ENCODE results near the gene ADAMTSL3. TPM values are rescaled to one million over a fixed set of nuclear protein-coding genes. Genes with fewer than 3 reads are reported as not detected.

The ADAMTSL3 gene
- total and polyA plus RNA-seq, 8 donors, result 0.54 to 19.2 (median 6.1) TPM

- Histone ChIP-seq H3K27ac (no peak overlapping the region), H3K36me3 (no peaks in the 10 kb centered on the region), H3K4me3 (no peak overlapping the region), H3K9me3 (no peaks in the 10 kb centered on the region), H3K4me1 (peaks cover 0 to 9% (median 8%) of the 10 kb centered on the region in 3 donors), H3K27me3 (no peaks in the 10 kb centered on the region)
- 49 to 54% methylated on average over 2 of the region's 2 CpGs for WGBS, 2 donors
- FAIRE-seq, result no peak
- no peak for TF ChIP-seq CTCF (IDR thresholded peaks at IDR 0.05)
- peak in 3 of 6 donors; percentile 9 to 37 (median 19) for DNase-seq
- peak; percentile 30 to 70 (median 50) for ATAC-seq
- intact Hi-C loops (cut with DNase I), result no loop called here
Observed at GRCh38 chr15:83613714-83614113, 40.2 kb upstream of the ADAMTSL3 start.

DNA sequence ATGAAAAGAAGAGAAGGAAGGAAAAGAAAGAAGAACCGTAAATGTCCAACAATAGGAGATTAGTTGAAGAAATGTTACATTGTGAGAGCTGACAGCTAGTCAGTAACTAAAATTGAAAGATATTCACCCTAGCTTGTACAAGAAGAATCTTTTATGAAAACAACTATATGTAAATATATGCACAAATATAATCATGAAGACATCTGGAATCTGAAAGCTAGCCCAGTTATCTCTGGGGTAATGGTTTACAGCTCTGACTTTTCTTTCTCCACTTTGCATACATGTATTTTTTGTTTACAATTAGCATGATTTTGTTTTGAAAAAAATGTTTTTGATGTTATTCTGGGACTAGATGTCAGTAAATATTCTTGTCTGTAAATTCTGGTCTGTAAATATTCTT lies 37.1 kb upstream of the ADAMTSL3 start:
- no peaks in the 10 kb centered on the region for H3K36me3 ChIP-seq
- H3K4me1 ChIP-seq, result no peaks in the 10 kb centered on the region
- intact Hi-C loops (cut with DNase I), result no loop called here
- WGBS, 2 donors, result 82 to 88% methylated on average over 1 of the region's 1 CpG
- no peaks in the 10 kb centered on the region for H3K9me3 ChIP-seq
- TF ChIP-seq CTCF (IDR thresholded peaks at IDR 0.05), result no peak
- H3K27ac ChIP-seq, result no peak overlapping the region
- DNase-seq (no peak), ATAC-seq (no peak), FAIRE-seq (no peak)
- H3K27me3 ChIP-seq, result no peaks in the 10 kb centered on the region
- no peak overlapping the region for H3K4me3 ChIP-seq

- DNase-seq, result no peak
- Histone ChIP-seq H3K4me1 (no peaks in the 10 kb centered on the region), H3K4me3 (no peak overlapping the region), H3K36me3 (no peaks in the 10 kb centered on the region), H3K27me3 (no peaks in the 10 kb centered on the region), H3K9me3 (no peaks in the 10 kb centered on the region), H3K27ac (no peak overlapping the region)
- WGBS, 2 donors, result 72 to 82% methylated on average over 2 of the region's 2 CpGs
- no peak for ATAC-seq
- FAIRE-seq, result no peak
- intact Hi-C loops (cut with DNase I), result no loop called here
- no peak for TF ChIP-seq CTCF (IDR thresholded peaks at IDR 0.05)
Observed at GRCh38 chr15:83626171-83626802, 27.6 kb upstream of the ADAMTSL3 start.

- H3K27ac ChIP-seq, result no peak overlapping the region
- no peaks in the 10 kb centered on the region for H3K9me3 ChIP-seq
- no peaks in the 10 kb centered on the region for H3K4me1 ChIP-seq
- FAIRE-seq (no peak), DNase-seq (no peak), ATAC-seq (no peak)
- H3K27me3 ChIP-seq, result no peaks in the 10 kb centered on the region
- intact Hi-C loops (cut with DNase I), result no loop called here
- H3K4me3 ChIP-seq, result no peak overlapping the region
- no peaks in the 10 kb centered on the region for H3K36me3 ChIP-seq
- 83 to 84% methylated on average over 2 of the region's 2 CpGs for WGBS, 2 donors
- no peak for TF ChIP-seq CTCF (IDR thresholded peaks at IDR 0.05)
Observed at GRCh38 chr15:83631534-83631933, 22.4 kb upstream of the ADAMTSL3 start.

- intact Hi-C loops (cut with DNase I), result no loop called here
- no peak overlapping the region for H3K4me3 ChIP-seq
- TF ChIP-seq CTCF (IDR thresholded peaks at IDR 0.05), result no peak
Observed at GRCh38 chr15:83643201-83643600, 10.7 kb upstream of the ADAMTSL3 start.

More at GRCh38 chr15:83643201-83643600, 10.7 kb upstream of the ADAMTSL3 start:
- no peaks in the 10 kb centered on the region for H3K36me3 ChIP-seq
- H3K4me1 ChIP-seq, result no peaks in the 10 kb centered on the region
- no peaks in the 10 kb centered on the region for H3K9me3 ChIP-seq
- ATAC-seq (no peak), DNase-seq (no peak), FAIRE-seq (no peak)
- no peaks in the 10 kb centered on the region for H3K27me3 ChIP-seq
- H3K27ac ChIP-seq, result no peak overlapping the region
